ENCODE results near the gene GMDS. TPM values are rescaled to one million over a fixed set of nuclear protein-coding genes. Genes with fewer than 3 reads are reported as not detected.

The GMDS gene
- total RNA-seq, 4 donors from 2014 or later = 3.4 to 7.2 (median 4.6) TPM

- Histone ChIP-seq H3K9me3 (no peaks in the 10 kb centered on the region), H3K4me3 (no peak overlapping the region), H3K27me3 (no peaks in the 10 kb centered on the region), H3K27ac (no peak overlapping the region), H3K4me1 (peaks cover 0 to 4% of the 10 kb centered on the region in 2 donors), H3K36me3 (no peaks in the 10 kb centered on the region)
- TF ChIP-seq, protein P1, sequence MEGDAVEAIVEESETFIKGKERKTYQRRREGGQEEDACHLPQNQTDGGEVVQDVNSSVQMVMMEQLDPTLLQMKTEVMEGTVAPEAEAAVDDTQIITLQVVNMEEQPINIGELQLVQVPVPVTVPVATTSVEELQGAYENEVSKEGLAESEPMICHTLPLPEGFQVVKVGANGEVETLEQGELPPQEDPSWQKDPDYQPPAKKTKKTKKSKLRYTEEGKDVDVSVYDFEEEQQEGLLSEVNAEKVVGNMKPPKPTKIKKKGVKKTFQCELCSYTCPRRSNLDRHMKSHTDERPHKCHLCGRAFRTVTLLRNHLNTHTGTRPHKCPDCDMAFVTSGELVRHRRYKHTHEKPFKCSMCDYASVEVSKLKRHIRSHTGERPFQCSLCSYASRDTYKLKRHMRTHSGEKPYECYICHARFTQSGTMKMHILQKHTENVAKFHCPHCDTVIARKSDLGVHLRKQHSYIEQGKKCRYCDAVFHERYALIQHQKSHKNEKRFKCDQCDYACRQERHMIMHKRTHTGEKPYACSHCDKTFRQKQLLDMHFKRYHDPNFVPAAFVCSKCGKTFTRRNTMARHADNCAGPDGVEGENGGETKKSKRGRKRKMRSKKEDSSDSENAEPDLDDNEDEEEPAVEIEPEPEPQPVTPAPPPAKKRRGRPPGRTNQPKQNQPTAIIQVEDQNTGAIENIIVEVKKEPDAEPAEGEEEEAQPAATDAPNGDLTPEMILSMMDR (IDR thresholded peaks at IDR 0.05 in 4 of 5, conservative IDR thresholded peaks at IDR 0.05 in 1 of 5) = no peak
- TF ChIP-seq POLR2A (IDR thresholded peaks at IDR 0.05) = no peak
- no peak for ATAC-seq
- intact Hi-C loops (cut with DNase I; ENCODE audit: low total_unique reads) (no loop called here), in situ Hi-C loops (cut with MboI; ENCODE audit: low sequenced_read_pairs in 4 of 4) (no loop called here)
- no peak for DNase-seq
These were observed 540.2 kb downstream of the GMDS start for GRCh38 chr6:1705183-1705582.

DNA sequence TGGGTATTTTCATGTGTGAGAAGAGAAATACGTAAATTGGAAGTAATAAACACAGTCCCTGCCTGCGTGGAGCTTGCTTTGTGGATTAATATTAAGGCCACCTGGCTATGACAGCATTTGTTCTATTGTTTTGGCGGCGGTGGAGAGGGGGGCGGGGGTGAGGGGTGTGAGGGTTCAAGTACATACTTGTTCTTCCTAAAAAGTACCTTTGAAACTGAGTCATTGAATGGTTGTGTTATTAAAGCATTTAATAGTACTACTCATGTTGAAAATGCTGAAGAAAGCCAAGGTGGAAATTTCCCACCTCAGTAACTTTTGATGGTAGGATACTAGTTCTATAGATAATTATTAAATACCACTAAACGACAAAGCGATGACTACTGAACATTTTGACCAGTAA, 540.7 kb downstream of the GMDS start:
- Histone ChIP-seq H3K4me3 (no peak overlapping the region), H3K4me1 (peaks cover 0 to 4% of the 10 kb centered on the region in 2 donors), H3K27me3 (no peaks in the 10 kb centered on the region), H3K36me3 (no peaks in the 10 kb centered on the region), H3K27ac (no peak overlapping the region), H3K9me3 (no peaks in the 10 kb centered on the region)
- TF ChIP-seq POLR2A (IDR thresholded peaks at IDR 0.05) = no peak
- TF ChIP-seq, protein P1 (IDR thresholded peaks at IDR 0.05 in 4 of 5, conservative IDR thresholded peaks at IDR 0.05 in 1 of 5) = no peak
- intact Hi-C loops (cut with DNase I; ENCODE audit: low total_unique reads) (no loop called here), in situ Hi-C loops (cut with MboI; ENCODE audit: low sequenced_read_pairs in 4 of 4) (no loop called here)
- ATAC-seq (no peak), DNase-seq (no peak)

DNA sequence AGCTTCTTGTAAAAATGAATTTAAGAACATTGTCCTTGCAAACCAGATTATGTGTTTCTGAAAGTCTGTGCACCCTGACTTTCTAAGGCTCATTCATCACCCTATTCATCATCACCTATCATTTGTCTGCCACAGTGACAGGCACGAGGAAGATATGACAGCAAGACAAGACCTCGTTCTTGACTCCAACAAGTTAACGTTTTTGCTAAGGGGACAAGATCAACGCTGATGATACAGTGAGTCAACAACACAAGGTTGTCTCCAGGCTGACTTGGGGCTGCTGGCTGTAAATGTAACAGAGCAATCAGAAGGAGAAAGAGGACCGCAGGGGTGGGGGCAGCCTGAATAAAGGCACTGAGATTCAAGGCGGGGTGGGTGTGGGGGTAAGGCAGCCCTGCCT, 541.5 kb downstream of the GMDS start:
- Histone ChIP-seq H3K27me3 (no peaks in the 10 kb centered on the region), H3K9me3 (no peaks in the 10 kb centered on the region), H3K4me3 (no peak overlapping the region), H3K36me3 (no peaks in the 10 kb centered on the region), H3K27ac (no peak overlapping the region), H3K4me1 (peaks cover 0 to 4% of the 10 kb centered on the region in 2 donors)
- in situ Hi-C loops (cut with MboI; ENCODE audit: low sequenced_read_pairs in 4 of 4) = no loop called here
- no peak for DNase-seq
- no peak for ATAC-seq
- no peak for TF ChIP-seq POLR2A (IDR thresholded peaks at IDR 0.05)
- TF ChIP-seq, protein P1 (IDR thresholded peaks at IDR 0.05 in 4 of 5, conservative IDR thresholded peaks at IDR 0.05 in 1 of 5) = no peak
- intact Hi-C loops (cut with DNase I; ENCODE audit: low total_unique reads) = no loop called here

DNA sequence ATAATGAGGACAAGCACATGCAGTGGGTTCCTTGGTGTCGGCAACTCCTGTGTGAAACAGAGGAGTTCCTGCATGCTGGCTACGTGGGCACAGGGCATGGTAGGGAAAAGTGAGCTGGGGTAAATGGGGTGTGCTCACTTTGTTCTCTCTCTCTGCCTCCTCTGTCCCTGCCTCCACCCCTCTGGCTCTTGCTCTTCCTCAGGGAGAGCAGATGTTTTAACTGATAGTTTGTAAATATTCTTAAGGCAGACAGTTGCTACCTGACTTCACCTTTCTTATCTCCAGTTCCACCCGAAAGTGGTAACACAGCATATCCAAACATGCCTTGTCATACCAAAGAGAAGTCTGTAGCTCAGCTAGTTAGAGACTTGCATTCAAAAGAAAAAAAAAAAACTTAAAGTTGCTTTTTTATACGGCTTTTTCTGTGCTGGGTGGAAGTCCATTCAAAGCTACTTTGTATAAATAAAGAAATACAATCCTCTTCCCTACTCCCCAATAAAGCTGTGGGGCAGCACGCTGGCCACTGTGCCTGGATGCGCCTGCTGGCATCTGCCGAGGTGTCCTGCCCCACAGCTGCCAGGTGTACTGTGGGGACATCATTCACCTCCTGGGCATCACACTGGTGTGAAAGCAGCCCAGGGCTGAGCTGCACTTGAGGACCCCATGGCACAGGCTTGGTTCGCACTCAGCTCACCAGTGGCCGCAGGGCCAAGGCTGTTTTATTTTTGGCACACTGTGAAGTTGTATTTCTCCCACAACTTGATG, 542.1 kb downstream of the GMDS start:
- ATAC-seq = no peak

More for the DNA sequence above, 542.1 kb downstream of the GMDS start:
- intact Hi-C loops (cut with DNase I; ENCODE audit: low total_unique reads) = no loop called here
- TF ChIP-seq, protein P1 (IDR thresholded peaks at IDR 0.05 in 4 of 5, conservative IDR thresholded peaks at IDR 0.05 in 1 of 5) = no peak
- TF ChIP-seq POLR2A (IDR thresholded peaks at IDR 0.05) = no peak
- no peak for DNase-seq
- Histone ChIP-seq H3K27ac (no peak overlapping the region), H3K4me3 (no peak overlapping the region), H3K27me3 (no peaks in the 10 kb centered on the region), H3K9me3 (no peaks in the 10 kb centered on the region), H3K36me3 (no peaks in the 10 kb centered on the region), H3K4me1 (peaks cover 0 to 4% of the 10 kb centered on the region in 2 donors)
- in situ Hi-C loops (cut with MboI; ENCODE audit: low sequenced_read_pairs in 4 of 4) = no loop called here

Data from gastrocnemius medialis (tissue), 4 donors.